ENCODE measurements around the gene JKAMP.

JKAMP gene

DNA sequence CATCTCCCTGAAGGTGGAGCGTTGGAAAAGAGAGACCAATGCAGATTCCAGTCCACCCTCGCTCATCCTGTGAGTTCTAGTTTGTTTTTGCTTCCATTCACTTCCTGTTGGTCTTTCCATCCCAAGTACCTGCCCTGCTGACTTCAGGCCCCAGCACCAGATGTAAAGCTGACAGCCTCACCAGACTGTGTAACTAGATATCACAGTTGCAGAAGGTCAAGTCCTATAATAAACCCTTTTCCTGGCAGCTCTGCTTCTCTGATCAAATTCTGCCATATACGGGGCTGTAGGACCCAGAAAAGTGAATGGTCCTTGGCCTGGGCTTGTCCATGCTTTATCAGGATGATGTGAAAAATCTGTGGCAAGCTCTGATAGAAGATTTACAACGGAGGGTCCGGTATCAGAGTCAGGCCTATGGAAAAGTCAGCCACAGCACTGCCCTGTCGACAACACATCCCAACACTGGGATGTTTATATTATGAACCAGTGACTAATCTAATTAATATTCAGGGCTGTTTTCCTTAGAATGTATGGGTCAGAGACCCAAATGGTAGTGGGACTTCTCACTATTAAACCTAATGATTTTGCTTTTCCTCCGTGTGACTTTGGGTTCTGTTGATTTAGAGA, 50.2 kb downstream of the JKAMP start:
- no peaks in the 10 kb centered on the region for H3K79me2 ChIP-seq (ENCODE audit: low read length)
- H4K20me1 ChIP-seq (ENCODE audit: insufficient read depth, low read length), result no peaks in the 10 kb centered on the region
- no peak overlapping the region for H3K4me3 ChIP-seq (ENCODE audit: low read length)
- peaks cover 26% of the 10 kb centered on the region for H3K4me1 ChIP-seq (ENCODE audit: low read length)
- H3K9me3 ChIP-seq (ENCODE audit: insufficient read depth, low read length), result no peaks in the 10 kb centered on the region
- H3K9ac ChIP-seq (ENCODE audit: low read length), result no peak overlapping the region
- H3K36me3 ChIP-seq (replicated peaks; ENCODE audit: low read depth, low read length), result no peaks in the 10 kb centered on the region
- H3K27ac ChIP-seq (ENCODE audit: low read length), result no peak overlapping the region
- H2AFZ ChIP-seq (ENCODE audit: low read depth, low read length), result no peak overlapping the region
- H3K4me2 ChIP-seq (ENCODE audit: low read length), result no peak overlapping the region
- TF ChIP-seq, protein P1, sequence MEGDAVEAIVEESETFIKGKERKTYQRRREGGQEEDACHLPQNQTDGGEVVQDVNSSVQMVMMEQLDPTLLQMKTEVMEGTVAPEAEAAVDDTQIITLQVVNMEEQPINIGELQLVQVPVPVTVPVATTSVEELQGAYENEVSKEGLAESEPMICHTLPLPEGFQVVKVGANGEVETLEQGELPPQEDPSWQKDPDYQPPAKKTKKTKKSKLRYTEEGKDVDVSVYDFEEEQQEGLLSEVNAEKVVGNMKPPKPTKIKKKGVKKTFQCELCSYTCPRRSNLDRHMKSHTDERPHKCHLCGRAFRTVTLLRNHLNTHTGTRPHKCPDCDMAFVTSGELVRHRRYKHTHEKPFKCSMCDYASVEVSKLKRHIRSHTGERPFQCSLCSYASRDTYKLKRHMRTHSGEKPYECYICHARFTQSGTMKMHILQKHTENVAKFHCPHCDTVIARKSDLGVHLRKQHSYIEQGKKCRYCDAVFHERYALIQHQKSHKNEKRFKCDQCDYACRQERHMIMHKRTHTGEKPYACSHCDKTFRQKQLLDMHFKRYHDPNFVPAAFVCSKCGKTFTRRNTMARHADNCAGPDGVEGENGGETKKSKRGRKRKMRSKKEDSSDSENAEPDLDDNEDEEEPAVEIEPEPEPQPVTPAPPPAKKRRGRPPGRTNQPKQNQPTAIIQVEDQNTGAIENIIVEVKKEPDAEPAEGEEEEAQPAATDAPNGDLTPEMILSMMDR (IDR thresholded peaks at IDR 0.05; ENCODE audit: low read depth, low read length), result no peak
- TF ChIP-seq EZH2phosphoT487 (IDR thresholded peaks at IDR 0.05; ENCODE audit: low read depth), result no peak
- no peaks in the 10 kb centered on the region for H3K27me3 ChIP-seq (ENCODE audit: low read depth, low read length)

DNA sequence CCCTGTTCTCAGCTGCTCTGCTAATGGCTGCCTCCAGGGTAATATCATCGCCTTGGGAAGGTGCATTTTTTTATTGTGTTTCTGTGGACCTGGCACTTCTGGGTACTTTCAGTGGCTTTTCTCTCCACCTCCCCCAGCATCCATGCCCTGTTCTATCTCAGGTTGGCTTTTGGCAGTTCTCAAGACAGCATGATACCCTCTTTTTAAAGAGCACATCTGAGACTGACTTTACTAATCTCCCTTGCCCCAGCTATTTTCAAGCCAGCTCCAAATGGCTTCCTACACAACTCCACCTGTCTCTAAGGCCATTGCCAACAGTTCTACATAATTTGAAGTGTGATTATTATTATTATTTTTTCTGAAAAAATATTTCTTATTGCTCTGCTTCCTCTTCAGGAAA, 53.2 kb downstream of the JKAMP start:
- Histone ChIP-seq H4K20me1 (ENCODE audit: insufficient read depth, low read length) (no peaks in the 10 kb centered on the region), H2AFZ (ENCODE audit: low read depth, low read length) (no peak overlapping the region), H3K36me3 (replicated peaks; ENCODE audit: low read depth, low read length) (no peaks in the 10 kb centered on the region), H3K27me3 (ENCODE audit: low read depth, low read length) (no peaks in the 10 kb centered on the region), H3K27ac (ENCODE audit: low read length) (no peak overlapping the region), H3K9ac (ENCODE audit: low read length) (no peak overlapping the region), H3K4me3 (ENCODE audit: low read length) (no peak overlapping the region), H3K9me3 (ENCODE audit: insufficient read depth, low read length) (no peaks in the 10 kb centered on the region), H3K4me2 (ENCODE audit: low read length) (no peak overlapping the region), H3K79me2 (ENCODE audit: low read length) (no peaks in the 10 kb centered on the region), H3K4me1 (ENCODE audit: low read length) (peaks cover 28% of the 10 kb centered on the region)
- TF ChIP-seq, protein P1 (IDR thresholded peaks at IDR 0.05; ENCODE audit: low read depth, low read length), result no peak
- no peak for TF ChIP-seq EZH2phosphoT487 (IDR thresholded peaks at IDR 0.05; ENCODE audit: low read depth)

DNA sequence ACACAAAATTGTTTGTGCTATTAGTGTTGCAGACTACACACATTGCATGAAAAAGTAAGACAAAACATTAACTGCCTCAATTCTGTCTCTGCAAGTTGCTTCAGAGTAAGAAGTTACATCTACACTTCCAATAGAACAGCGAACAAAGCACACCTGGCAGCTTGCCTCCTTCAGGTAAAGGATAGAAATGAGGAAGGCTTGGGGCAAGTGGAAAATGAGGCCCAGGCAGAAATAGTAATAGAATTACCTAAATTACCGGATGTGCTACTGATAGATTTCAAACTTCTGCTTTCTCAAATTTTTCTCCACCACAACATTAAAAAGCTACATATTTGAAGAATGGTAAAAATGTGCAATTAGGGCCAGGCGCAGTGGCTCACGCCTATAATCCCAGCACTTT, 54.6 kb downstream of the JKAMP start:
- TF ChIP-seq, protein P1 (IDR thresholded peaks at IDR 0.05; ENCODE audit: low read depth, low read length), result no peak
- no peak for TF ChIP-seq EZH2phosphoT487 (IDR thresholded peaks at IDR 0.05; ENCODE audit: low read depth)
- H3K36me3 ChIP-seq (replicated peaks; ENCODE audit: low read depth, low read length), result no peaks in the 10 kb centered on the region
- H3K79me2 ChIP-seq (ENCODE audit: low read length), result no peaks in the 10 kb centered on the region
- peak overlapping the region; percentile 67 for H3K27ac ChIP-seq (ENCODE audit: low read length)
- H3K27me3 ChIP-seq (ENCODE audit: low read depth, low read length), result no peaks in the 10 kb centered on the region
- H3K4me2 ChIP-seq (ENCODE audit: low read length), result peak overlapping the region; percentile 75
- H2AFZ ChIP-seq (ENCODE audit: low read depth, low read length), result no peak overlapping the region
- no peak overlapping the region for H3K9ac ChIP-seq (ENCODE audit: low read length)
- no peaks in the 10 kb centered on the region for H3K9me3 ChIP-seq (ENCODE audit: insufficient read depth, low read length)
- peak overlapping the region; percentile 47 for H3K4me3 ChIP-seq (ENCODE audit: low read length)
- no peaks in the 10 kb centered on the region for H4K20me1 ChIP-seq (ENCODE audit: insufficient read depth, low read length)
- H3K4me1 ChIP-seq (ENCODE audit: low read length), result peaks cover 28% of the 10 kb centered on the region

DNA sequence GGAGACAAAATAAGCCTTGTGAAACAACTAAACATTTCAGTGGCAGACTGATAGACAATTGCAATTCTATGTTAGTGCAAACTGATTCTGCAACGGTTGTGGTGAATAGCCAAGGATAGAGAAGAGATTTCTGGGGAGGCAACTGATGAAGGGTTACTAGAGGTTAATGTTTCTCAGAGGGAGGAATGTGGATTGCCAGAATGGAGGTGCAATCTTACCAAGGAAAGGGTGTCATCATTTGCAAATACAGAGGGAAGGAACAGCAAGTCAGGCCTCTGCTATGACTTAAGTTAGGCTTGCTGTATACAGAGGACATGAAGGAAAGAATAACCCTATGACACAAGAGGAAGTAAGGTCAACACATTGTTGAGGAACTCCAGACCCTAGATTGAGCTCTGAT, 56.5 kb downstream of the JKAMP start:
- H3K27me3 ChIP-seq (ENCODE audit: low read depth, low read length), result no peaks in the 10 kb centered on the region
- H3K27ac ChIP-seq (ENCODE audit: low read length), result no peak overlapping the region
- no peaks in the 10 kb centered on the region for H4K20me1 ChIP-seq (ENCODE audit: insufficient read depth, low read length)
- H3K9me3 ChIP-seq (ENCODE audit: insufficient read depth, low read length), result no peaks in the 10 kb centered on the region
- no peak overlapping the region for H3K4me3 ChIP-seq (ENCODE audit: low read length)
- no peak overlapping the region for H2AFZ ChIP-seq (ENCODE audit: low read depth, low read length)
- H3K79me2 ChIP-seq (ENCODE audit: low read length), result no peaks in the 10 kb centered on the region
- H3K9ac ChIP-seq (ENCODE audit: low read length), result no peak overlapping the region
- H3K4me2 ChIP-seq (ENCODE audit: low read length), result no peak overlapping the region
- TF ChIP-seq, protein P1 (IDR thresholded peaks at IDR 0.05; ENCODE audit: low read depth, low read length), result no peak
- TF ChIP-seq EZH2phosphoT487 (IDR thresholded peaks at IDR 0.05; ENCODE audit: low read depth), result no peak
- no peaks in the 10 kb centered on the region for H3K36me3 ChIP-seq (replicated peaks; ENCODE audit: low read depth, low read length)
- peaks cover 28% of the 10 kb centered on the region for H3K4me1 ChIP-seq (ENCODE audit: low read length)
